MG63 (cell line): ENCODE measurements around the gene IL24. TPM values are rescaled to one million over a fixed set of nuclear protein-coding genes. Genes with fewer than 3 reads are reported as not detected.
A peak's percentile ranks its signal among the peaks of the same experiment; 100 is the strongest.

Experiments
- DNase-seq: peaks from one replicate; pipeline ENCODE4 v3.0.0-alpha.2; 2020
- H3K27me3 ChIP-seq: fragments of 250-450 bp; sonication (Bioruptor Pico); 2 replicates; pipeline ENCODE4 v1.5.1; 2020; ENCODE audit warnings: mild to moderate bottlenecking, moderate library complexity
- H3K36me3 ChIP-seq: fragments of 250-450 bp; sonication (Bioruptor Pico); 2 replicates; pipeline ENCODE4 v1.5.1; 2020; ENCODE audit warnings: mild to moderate bottlenecking, moderate library complexity
- H3K4me3 ChIP-seq: fragments of 250-450 bp; sonication (Bioruptor Pico); 2 replicates; pipeline ENCODE4 v1.5.1; 2020; ENCODE audit warnings: mild to moderate bottlenecking, moderate library complexity
- H3K9me3 ChIP-seq: fragments of 250-450 bp; sonication (Bioruptor Pico); 2 replicates; pipeline ENCODE4 v1.5.1; 2020; ENCODE audit warnings: mild to moderate bottlenecking, moderate library complexity
- total RNA-seq: library from RNA; depleted of rRNA; stranded (reverse); fragments of >200 nt; shearing (Covaris generic); gene quantifications from 2 replicates; pipeline ENCODE4 v1.2.3, GENCODE V29; 2014; ENCODE audit warnings: low replicate concordance

Gene IL24
- total RNA-seq, 1 experiment from 2014 or later: not detected

DNA sequence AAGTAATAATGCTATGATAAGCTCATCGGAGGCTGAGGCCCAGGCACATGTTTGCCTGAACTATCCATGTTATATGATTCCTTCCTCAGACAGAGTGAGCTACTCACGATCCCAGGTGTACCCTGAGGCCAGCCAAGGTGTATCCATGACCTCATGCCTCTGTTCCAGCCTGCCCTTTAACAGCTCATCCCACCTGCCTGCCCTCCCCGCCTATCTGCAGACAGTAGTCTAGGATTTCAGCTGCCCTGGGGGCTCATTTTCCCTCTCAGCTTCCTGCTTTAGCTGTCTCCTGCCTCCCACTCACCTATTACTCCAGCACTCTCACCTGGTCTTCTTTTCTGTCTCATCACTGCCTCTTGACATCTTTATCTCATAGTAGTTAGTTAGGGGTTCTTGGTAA is 1.9 kb upstream of the IL24 start:
- Histone ChIP-seq H3K4me3 (no peak overlapping the region), H3K9me3 (no peaks in the 10 kb centered on the region), H3K36me3 (no peaks in the 10 kb centered on the region), H3K27me3 (no peaks in the 10 kb centered on the region)
- no peak for DNase-seq

DNA sequence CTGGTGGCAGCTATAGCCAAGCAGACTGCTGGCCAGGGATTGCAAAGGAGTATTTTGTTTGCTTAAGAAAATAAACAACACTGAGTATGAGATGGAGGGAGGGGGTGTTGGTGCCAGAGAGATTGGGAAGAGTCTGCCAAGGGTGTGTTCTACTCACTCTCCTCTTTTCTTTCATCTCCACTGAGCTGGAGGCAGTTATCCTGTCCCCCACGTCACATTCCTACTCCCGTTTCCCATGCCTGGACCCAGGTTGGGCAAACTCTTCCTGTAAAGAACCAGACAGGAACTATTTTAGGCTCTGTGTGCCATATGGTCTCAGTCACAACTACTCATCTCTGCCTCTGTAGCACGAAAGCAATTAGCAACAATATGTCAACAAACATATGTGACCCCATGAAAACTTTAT is 1.4 kb upstream of the IL24 start:
- Histone ChIP-seq H3K4me3 (no peak overlapping the region), H3K27me3 (no peaks in the 10 kb centered on the region), H3K36me3 (no peaks in the 10 kb centered on the region), H3K9me3 (no peaks in the 10 kb centered on the region)
- peak; percentile 89 for DNase-seq

GRCh38 chr1:206896261-206896660 is 982 bp upstream of the IL24 start:
- no peaks in the 10 kb centered on the region for H3K36me3 ChIP-seq
- H3K9me3 ChIP-seq: no peaks in the 10 kb centered on the region
- H3K4me3 ChIP-seq: no peak overlapping the region
- H3K27me3 ChIP-seq: no peaks in the 10 kb centered on the region
- DNase-seq: peak; percentile 50

DNA sequence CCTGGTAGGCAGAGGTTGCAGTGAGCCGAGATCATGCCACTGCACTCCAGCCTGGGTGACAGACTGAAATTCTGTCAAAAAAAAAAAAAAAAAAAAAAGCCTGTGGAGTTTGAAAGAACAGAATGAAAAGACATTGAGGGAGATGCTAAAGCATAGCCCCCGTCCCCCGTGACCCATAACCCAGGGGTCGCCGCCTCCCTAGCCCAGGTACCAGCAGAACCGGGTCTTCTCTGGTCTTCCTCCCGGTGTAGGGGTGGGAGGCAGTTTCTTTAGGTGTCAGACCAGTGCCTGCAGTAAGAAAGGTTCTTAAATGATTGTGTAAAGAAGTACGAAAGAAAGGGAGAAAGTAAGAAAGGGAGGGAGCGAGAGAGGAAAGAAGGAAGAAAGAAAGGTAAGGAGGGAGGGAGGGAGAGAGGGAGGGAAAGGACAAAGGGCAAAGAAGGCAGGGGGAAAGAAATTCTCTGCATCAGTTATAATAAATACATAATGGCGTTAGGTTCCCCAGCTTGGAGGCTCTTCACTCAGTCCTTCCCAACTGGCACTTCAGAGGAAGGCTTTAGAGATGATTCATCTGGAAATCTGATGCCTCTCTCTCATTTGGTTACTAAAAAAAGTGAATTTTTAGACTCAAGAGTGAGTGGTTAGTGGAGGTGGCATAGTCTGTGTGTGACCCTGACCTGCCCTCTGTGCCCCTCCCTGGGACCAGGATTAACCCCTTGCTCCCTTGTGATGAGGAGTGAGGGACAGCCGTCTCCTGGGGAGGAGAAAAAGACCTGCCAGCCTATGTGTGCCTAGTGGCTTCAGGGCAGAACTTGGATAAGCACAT is 1.1 kb downstream of the IL24 start:
- DNase-seq: peak; percentile 68
- H3K27me3 ChIP-seq: no peaks in the 10 kb centered on the region
- no peaks in the 10 kb centered on the region for H3K9me3 ChIP-seq
- no peaks in the 10 kb centered on the region for H3K36me3 ChIP-seq
- H3K4me3 ChIP-seq: no peak overlapping the region

- H3K27me3 ChIP-seq: no peaks in the 10 kb centered on the region
These were observed 1.7 kb downstream of the IL24 start for GRCh38 chr1:206898915-206899431.

GRCh38 chr1:206899717-206900116 is 2.5 kb downstream of the IL24 start:
- no peak overlapping the region for H3K4me3 ChIP-seq
- no peaks in the 10 kb centered on the region; the same call in 1 of the 2 replicates for H3K9me3 ChIP-seq
- no peaks in the 10 kb centered on the region; the same call in 1 of the 2 replicates for H3K36me3 ChIP-seq
- H3K27me3 ChIP-seq: no peaks in the 10 kb centered on the region
- no peak for DNase-seq

More at GRCh38 chr1:206898915-206899431, 1.7 kb downstream of the IL24 start:
- Histone ChIP-seq H3K4me3 (no peak overlapping the region), H3K9me3 (no peaks in the 10 kb centered on the region; the same call in 1 of the 2 replicates), H3K36me3 (no peaks in the 10 kb centered on the region)
- no peak for DNase-seq

GRCh38 chr1:206900149-206900548 is 2.9 kb downstream of the IL24 start:
- H3K4me3 ChIP-seq: no peak overlapping the region
- H3K9me3 ChIP-seq: no peaks in the 10 kb centered on the region; the same call in 1 of the 2 replicates
- no peaks in the 10 kb centered on the region for H3K27me3 ChIP-seq
- no peak for DNase-seq
- H3K36me3 ChIP-seq: no peaks in the 10 kb centered on the region; the same call in 1 of the 2 replicates

- DNase-seq: no peak
- H3K27me3 ChIP-seq: no peaks in the 10 kb centered on the region
- no peaks in the 10 kb centered on the region; the same call in 1 of the 2 replicates for H3K36me3 ChIP-seq
- H3K4me3 ChIP-seq: no peak overlapping the region
- no peaks in the 10 kb centered on the region; the same call in 1 of the 2 replicates for H3K9me3 ChIP-seq
These were observed 4.7 kb downstream of the IL24 start for GRCh38 chr1:206901944-206902343.

DNA sequence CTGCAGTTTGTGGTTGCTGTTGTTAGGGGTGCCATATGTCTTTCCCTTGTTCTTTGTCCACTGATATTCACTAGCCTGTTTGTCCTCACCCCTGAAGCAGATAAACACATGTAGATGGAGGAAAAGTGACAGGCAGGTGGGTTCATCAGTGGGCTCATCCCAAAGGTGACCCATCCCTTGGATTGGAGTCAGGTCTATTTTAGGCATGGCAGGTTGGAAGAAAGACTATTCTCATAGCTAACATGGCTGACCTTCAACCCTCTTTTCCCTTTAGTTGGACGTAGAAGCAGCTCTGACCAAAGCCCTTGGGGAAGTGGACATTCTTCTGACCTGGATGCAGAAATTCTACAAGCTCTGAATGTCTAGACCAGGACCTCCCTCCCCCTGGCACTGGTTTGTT is 5.5 kb downstream of the IL24 start:
- Histone ChIP-seq H3K9me3 (no peaks in the 10 kb centered on the region; the same call in 1 of the 2 replicates), H3K36me3 (no peaks in the 10 kb centered on the region; the same call in 1 of the 2 replicates), H3K27me3 (no peaks in the 10 kb centered on the region), H3K4me3 (no peak overlapping the region)
- DNase-seq: no peak

GRCh38 chr1:206903687-206904086 is 6.4 kb downstream of the IL24 start:
- no peaks in the 10 kb centered on the region; the same call in 1 of the 2 replicates for H3K9me3 ChIP-seq
- H3K36me3 ChIP-seq: no peaks in the 10 kb centered on the region; the same call in 1 of the 2 replicates
- H3K27me3 ChIP-seq: no peaks in the 10 kb centered on the region
- DNase-seq: no peak
- no peak overlapping the region for H3K4me3 ChIP-seq

DNA sequence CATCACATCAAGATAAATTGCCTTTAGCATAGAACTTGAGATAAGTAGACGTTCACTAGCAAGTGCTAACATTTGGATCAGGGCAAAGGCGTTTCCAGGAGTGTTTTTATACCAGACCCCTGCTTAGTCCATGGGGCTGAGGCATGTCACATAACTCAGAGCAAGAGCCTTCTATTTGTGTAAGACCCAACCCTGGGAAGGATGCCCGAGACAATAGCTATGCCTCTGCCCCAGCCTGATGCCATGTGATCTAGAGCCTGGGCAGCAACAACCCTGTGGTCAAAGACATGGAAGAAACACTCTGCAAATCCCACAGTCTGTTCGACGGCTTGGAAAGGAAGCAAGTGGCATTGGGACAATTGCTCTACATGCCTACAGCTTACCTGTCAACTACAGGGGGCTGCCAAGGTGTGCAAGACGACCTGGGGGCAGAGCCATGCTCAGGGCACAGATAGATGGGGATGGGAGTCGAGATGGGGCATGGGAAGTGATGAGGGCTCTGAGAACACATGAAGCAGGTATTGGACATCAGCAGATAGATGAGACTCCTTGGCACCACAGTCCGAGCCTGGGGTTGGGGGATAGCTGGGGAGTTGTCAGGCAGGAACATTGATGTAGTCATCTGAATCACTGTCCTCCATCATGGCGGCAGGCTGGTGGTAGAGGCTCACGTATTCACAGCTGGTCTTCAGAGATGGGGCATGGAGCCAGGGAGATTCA is 7.3 kb downstream of the IL24 start:
- H3K9me3 ChIP-seq: no peaks in the 10 kb centered on the region; the same call in 1 of the 2 replicates
- H3K27me3 ChIP-seq: no peaks in the 10 kb centered on the region
- DNase-seq: no peak
- H3K4me3 ChIP-seq: no peak overlapping the region
- H3K36me3 ChIP-seq: no peaks in the 10 kb centered on the region; the same call in 1 of the 2 replicates

DNA sequence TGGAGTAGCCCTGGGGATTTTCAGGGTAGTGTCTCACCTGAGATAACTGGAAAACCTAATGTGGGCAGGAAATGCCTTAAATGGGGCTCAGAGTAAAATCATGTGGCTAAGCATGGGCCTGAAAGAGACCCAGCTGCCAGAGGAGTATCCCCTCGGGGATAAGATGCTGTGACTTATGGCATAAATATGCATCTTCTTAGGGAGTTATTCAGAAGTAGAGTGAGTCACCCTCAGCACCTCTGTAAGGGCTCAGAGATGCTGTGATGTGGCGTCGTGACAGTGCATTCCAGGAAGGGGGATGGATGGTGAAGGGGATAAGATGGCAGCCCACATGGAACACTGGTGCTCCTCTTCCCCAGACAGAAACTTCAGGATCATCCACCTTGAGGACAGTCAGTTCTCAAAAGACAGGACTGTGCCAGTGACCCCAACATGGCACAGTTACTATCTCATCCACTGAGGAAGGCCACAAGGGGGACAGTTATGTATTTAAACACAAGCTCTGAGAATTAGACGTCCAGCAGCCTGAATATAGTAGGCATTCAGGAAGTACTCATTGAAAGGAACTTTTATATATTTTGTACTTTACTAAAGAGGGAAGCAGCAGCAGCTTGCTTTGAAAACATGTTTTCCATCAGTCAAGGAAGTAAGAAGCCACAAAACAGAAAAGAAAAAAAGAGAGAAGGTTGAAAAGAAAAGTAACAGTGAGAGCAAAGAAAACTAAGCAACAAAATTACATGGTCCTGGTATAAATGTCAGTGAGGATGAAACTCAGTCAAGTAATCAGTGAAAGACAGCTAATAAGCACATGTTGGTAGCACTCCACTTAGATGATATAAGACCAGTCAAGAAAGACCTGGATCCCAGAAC is 8.3 kb downstream of the IL24 start:
- H3K9me3 ChIP-seq: no peaks in the 10 kb centered on the region; the same call in 1 of the 2 replicates

DNA sequence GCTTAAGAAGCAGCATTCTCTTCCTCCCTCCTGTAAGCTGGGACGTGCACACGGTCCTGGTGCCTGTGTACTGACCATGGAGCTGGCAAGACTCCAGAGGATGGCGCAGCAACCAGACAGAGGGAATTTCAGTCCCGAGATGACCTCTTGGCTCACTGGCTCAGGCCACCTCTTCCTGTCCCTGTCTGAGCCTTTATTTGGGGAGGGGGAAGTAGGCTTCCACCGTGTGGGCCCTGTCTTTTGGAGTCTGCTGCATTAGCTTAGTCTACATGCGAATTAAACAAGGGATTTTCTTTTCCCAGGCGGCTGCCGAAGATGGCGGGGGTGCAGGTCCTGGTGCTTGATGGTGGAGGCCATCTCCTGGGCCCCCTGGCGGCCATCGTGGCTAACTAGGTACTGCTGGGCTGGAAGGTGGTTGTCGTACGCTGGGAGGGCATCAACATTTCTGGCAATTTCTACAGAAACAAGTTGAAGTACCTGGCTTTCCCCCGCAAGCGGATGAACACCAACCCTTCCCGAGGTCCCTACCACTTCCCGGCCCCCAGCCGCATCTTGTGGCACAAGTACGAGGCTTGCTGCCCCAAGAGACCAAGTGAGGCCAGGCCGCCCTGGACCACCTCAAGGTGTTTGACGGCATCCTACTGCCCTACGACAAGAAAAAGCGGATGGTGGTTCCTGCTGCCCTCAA is 10.2 kb downstream of the IL24 start:
- no peak for DNase-seq
- no peaks in the 10 kb centered on the region for H3K27me3 ChIP-seq
- H3K4me3 ChIP-seq: no peak overlapping the region
- H3K9me3 ChIP-seq: no peaks in the 10 kb centered on the region; the same call in 1 of the 2 replicates
- H3K36me3 ChIP-seq: no peaks in the 10 kb centered on the region; the same call in 1 of the 2 replicates

More for the DNA sequence above, 8.3 kb downstream of the IL24 start:
- H3K27me3 ChIP-seq: no peaks in the 10 kb centered on the region
- H3K4me3 ChIP-seq: no peak overlapping the region
- no peaks in the 10 kb centered on the region; the same call in 1 of the 2 replicates for H3K36me3 ChIP-seq
- peak; percentile 76 for DNase-seq

DNA sequence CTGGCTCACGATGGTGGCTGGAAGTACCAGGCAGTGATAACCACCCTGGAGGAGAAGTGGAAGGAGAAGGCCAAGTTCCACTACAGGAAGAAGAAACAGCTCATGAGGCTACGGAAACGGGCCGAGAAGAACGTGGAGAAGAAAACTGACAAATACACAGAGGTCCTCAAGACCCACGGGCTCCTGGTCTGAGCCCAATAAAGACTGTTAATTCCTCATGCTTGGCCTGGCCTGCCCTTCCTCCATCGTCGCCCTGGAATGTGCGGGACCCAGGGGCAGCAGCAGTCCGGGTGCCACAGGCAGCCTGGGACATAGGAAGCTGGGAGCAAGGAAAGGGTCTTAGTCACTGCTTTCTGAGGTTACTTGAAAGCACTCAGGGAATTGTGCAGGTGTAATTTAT is 10.8 kb downstream of the IL24 start:
- no peaks in the 10 kb centered on the region for H3K27me3 ChIP-seq
- DNase-seq: no peak
- H3K4me3 ChIP-seq: no peak overlapping the region
- no peaks in the 10 kb centered on the region; the same call in 1 of the 2 replicates for H3K36me3 ChIP-seq
- H3K9me3 ChIP-seq: no peaks in the 10 kb centered on the region; the same call in 1 of the 2 replicates

DNA sequence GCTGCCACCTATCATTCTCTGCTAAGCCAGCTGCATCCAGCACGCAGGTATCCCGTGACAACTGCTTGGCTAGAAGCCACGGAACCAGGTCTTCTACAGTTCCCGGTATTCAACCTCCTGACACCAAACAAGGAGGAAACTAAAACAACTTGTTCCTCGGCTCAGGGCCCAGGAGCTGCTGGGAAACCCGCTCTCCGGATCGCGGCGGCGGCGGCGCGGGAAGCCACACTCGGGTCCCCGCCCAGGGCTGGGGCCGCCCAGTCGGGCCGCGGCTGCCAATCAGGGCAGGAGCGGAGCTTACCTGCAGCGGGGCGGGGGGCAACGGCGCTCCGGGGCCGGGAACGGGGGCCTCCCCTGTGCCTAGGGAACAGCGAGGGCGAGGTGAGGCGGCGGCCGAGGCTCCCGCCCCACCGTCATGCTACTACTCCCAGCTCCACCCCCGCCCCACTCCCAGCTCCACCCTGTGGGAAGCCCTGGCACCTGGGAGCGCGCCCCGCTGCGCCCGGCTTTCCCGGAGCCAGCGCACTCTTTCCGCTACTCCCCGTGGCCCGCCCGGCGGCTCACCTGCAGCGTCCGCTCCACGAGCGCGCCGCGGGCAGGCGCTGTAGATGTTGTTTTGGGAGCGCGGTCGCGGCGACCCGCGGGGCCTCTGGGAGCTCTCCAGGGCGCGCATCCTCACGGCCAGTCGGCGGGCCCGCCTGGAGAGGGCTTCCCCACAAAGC is 12.1 kb downstream of the IL24 start:
- H3K4me3 ChIP-seq: peak overlapping the region; percentile 40
- H3K9me3 ChIP-seq: no peaks in the 10 kb centered on the region
- H3K27me3 ChIP-seq: no peaks in the 10 kb centered on the region
- peak; percentile 52 for DNase-seq
- no peaks in the 10 kb centered on the region; the same call in 1 of the 2 replicates for H3K36me3 ChIP-seq
